SKM-1 (cell line): Measurements from ENCODE around the gene CNDP2.
A peak's percentile ranks its signal among the peaks of the same experiment; 100 is the strongest.

Experiments
- DNase-seq: peaks from one replicate; lab custom pipeline; 2025; ENCODE audit not compliant: unreplicated experiment; lab: John Stamatoyannopoulos, UW

The CNDP2 gene

DNA sequence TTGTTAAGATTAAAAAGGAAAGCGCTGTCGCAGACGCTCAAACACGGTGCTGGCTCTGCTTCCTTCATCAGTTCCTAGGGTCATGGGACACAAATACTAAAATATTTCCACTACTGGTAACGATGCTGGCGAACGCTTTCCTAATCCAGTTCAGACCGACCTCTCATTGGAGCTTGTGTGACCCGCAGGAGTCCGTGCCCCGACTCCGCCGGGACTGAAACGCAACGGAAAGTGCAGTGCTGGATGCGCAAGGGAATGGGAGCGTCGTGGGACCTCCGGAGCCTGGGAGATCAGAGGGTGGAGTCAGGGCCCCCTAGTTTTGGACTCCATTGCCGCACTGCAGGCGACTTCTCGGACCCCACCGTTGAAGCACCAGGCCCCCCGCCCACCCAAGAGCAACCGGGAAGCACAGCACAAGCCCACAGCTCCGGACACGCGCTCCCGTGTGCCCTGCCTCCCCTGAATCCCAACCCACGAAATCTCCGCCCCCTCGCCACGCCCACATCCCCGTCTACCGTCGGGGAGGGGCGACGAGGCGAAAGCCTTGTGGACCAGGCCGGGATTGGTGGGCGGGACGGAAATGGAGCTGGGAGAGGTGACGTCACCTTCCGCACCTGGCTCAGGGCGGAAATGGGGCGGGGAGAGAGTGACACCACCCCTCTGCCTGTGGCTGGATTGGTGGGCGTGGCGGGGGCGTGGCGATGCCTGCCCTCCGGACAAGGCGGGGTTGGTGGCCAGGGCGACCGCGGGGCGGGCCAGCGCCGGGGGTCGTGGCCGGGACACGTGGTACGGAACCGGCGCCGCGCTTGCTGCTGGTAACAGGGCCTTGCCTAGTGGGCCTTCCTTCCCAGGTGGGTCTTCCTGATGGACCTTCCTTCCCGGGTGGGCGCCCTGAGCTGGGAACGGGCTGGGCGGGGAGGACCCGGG is at the start of gene CNDP2:
TSS of gene CNDP2 (plus strand) at position 783 of the 927 bp plus-strand sequence. CDS start 3,611 bp downstream, outside the sequence.
- DNase-seq: peak; percentile 93

DNA sequence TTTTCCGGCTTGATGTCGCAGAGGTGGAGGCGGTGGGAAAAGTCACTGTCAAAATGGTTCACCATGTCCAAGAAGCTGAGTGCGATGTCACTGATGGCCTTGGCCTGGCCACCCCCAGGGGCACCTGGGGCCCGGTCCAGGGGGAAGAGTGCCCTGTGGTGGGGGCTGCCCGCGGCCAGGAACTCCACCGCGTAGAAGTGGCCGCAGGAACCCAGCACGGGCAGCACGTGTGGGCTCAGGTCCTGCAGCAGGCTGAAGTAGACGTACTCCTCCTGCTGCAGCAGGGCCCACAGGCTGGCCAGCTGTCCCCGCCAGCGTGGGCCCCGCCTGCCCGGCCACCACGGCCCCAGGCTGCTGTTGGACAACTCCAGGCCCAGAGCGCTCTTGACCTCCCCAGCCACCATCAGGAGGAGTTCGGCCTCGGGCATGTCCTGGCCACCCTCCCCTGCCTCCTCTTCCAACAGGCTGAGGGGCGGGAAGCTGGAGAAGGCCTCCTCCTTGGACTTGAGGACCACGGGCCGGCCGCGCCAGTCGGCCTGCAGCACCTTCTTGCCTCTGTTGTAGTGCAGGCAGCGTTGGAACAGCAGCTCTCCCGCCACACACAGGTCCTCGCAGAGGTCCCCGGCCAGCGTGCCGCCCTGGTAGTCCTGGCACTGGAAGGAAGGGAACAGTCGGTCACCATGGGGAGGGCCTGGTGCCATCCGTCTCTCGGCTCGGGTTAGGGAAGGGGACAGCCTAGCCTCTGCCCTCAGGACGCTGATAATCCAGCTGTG is 49.3 kb upstream of the CNDP2 start:
- no peak for DNase-seq

DNA sequence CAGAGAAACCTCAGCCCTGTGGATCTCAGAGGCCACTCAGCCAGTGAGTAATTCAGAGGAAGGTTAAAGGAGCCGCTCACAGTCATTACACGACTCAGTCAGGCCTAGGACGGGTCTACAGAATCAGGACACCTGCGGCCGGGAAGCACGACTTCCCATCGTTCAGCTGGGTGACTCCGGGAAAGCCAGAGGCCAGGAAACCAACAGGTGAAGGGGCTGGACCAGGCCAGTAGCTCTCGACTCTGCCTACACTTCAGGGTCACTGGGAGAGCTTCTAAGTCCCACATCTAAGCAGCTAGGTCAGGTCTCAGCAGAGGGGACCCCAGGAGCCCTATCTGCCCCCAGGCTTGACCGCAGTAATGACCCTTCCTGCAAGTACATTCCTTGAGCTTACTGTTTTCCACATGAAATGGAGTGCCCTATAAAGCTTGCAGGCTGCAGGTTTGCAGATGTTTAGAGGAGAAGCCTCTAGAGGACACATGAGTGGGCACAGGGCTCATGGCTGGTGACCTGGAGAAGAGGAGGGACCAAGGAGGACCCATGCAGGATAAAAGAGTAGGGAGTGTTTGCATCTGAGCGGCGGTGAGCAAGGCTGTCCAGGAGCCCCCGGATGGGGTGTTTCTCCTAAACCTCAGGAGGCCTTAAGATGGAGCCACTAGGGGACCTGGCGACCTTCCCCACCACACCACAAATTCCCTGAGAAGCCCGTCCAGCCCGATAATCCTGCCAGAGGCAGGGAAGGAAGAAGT is 48.6 kb upstream of the CNDP2 start:
- no peak for DNase-seq

DNA sequence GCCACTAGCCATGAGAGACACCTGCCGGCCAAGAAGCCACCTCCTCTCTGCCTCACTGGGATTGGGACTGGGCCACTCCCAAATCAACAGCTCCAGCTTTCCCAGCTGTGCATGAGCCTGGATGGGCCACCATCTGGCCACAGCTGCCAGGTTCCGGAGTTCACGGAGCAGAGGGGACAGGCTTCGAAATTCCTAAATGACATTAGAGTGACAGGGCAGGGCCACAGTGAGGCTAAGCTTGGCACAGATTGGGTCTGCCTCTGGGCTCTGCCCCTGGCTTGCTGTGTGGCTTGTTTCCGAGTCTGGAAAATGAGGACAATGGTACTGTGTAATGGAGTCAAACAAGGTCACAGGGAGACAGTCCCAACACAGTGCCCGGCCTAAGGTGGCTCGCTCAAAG is 45.5 kb upstream of the CNDP2 start:
- DNase-seq: no peak

DNA sequence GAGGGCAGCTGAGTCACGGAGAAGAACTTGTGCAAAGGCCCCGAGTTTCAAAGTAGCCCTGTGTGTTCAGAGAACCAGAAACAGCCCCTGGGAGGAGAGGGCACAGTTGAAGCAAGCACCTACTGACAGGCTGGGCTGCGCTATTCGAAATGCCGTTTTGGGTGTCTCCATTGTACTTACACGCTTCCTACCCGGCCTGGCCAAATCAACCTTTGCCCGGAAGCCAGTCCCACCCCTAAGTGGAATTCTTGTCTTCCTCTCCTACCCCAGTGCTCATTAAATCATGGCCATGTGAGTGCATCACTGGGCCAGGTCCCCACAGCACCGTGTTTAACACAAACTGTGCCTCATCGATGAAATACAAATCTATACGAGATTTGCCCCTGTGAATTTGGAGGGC is 45.0 kb upstream of the CNDP2 start:
- no peak for DNase-seq

DNA sequence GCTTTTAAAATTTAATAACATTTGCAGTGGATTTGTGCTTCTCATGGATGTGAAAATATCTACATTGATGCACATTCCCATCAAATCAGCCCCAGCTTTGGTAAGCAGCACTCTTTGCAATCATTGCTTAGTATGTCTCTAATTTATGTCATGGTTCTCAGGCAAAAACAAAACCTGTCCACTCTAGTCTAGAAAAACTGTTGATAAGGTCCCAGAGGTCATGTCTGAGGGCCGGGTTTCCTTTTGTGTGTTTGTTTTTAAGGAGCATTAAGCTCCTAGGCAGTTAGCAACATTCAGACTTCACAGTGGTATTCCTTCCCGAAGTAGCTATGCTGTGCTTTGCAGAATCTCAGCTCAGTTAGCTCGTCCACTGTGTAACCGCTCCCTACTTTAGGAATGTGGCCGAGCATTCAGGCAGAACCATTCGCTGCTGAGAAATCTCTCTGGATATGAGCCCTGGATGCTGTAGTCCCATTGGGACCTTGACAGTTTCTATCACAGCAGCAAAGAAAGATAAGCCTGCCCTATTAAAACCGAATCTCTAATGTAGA is 43.1 kb upstream of the CNDP2 start:
- no peak for DNase-seq

DNA sequence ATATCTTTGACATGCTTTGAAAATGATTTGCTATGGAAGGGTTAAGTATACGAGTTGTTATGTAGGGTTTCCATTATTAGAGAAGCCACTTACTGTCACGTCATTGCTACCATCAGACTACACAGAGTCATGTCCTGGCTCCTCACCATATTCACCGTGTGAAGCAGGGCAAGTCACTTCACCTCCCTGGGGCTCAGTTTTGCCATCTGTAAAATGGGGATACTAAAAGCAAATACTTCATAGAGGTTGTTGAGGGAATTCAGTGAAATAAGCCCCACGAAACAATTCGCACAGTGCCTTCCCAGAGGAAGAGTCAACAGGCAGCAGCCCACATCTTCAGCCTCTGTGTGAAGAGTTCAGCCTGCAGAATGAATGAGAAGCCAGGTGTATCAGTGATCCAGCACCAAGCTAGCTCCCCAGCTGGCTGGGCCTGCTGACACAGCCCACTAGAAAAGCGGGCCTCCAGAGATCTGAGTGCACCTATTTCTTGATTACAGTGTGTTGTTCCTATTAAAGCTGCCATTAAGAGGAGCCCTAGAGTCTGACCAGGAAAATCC is 42.4 kb upstream of the CNDP2 start:
- no peak for DNase-seq

DNA sequence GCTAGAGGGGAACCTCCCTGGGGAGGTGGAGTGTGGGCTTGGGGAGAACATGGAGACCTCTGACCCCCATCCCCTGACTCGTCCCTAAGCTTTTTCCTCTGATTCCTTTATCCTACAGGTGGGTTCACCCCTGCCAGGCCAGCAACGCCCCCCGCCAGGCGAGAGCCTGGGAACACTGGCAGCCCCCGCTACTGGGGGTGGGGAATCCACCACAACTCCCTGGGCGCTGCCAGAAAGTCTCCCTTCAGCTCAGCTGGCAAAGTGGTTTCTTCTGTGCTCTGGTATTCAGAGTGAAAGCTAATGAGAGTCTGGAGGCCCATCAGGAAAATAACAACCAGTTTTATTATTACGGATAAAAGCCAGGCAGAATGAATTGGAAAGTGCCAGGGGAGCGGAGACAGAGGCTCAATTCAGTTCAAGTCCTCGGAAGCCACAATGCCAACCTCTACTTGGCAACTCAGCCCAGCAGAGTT is 41.8 kb upstream of the CNDP2 start:
- DNase-seq: no peak

DNA sequence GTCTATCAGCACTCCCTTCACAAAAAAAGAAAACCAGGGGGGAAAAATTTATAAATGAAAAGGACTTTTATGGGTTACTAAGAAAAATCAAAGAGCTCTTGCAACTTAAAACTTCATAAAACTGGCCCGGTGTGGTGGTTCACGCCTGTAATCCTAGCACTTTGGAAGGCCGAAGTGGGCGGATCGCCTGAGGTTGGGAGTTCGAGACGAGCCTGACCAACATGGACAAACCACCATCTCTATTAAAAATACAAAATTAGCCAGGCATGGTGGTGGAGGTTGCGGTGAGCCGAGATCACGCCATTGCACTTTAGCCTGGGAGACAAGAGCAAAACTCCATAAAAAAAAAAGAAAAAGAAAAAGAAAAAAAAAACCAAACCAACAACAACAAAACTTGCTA is 40.8 kb upstream of the CNDP2 start:
- DNase-seq: no peak

DNA sequence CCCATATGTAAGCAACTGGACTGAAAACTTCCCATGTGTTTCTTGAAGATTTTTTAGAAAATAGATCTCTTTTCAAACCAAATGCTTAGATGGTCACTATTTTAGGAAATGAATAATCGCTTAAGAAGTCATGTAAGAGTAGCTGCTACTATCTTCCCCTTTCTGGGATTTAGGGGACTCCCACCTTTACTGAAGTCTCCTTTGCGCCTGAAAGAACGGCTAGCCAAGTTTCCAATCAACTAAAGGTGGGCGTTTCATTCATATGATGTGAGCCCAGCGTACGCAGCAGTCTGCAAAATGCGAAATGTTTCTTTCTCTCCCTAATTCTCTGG is 40.2 kb upstream of the CNDP2 start:
- no peak for DNase-seq

DNA sequence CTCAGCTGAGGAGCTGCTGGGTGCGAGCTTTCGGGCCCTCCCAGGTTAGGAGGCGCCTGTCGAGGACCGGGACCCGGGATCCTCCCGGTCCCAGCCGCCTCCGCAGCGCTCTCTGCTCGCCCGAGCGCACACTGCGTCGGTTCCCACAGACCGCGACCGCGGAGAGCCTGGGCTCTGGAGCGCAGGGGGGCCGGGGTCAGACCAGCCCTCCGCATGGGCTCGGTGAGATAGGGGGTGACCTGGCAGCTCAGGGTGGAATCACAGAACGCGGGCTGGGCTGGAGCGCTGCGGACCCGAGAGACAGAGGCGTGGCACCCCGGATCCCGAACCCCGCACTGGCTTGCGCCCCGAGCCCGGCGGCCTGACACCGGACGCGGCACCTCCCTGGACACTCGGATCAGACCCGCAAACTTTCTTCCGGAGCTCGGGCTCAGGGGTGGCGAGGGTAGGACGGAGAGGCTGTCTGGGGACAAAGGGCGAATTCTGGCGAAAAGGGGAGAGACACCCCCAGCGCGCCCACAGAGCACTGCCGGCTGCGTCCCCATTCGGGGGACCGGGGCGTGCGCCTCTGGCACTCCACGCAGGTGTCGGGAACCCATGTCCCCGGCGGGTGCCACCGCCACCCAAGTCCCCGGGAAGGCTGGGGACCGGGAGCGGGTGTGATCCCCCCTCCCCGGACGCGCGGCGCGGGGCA is 39.7 kb upstream of the CNDP2 start:
- no peak for DNase-seq

DNA sequence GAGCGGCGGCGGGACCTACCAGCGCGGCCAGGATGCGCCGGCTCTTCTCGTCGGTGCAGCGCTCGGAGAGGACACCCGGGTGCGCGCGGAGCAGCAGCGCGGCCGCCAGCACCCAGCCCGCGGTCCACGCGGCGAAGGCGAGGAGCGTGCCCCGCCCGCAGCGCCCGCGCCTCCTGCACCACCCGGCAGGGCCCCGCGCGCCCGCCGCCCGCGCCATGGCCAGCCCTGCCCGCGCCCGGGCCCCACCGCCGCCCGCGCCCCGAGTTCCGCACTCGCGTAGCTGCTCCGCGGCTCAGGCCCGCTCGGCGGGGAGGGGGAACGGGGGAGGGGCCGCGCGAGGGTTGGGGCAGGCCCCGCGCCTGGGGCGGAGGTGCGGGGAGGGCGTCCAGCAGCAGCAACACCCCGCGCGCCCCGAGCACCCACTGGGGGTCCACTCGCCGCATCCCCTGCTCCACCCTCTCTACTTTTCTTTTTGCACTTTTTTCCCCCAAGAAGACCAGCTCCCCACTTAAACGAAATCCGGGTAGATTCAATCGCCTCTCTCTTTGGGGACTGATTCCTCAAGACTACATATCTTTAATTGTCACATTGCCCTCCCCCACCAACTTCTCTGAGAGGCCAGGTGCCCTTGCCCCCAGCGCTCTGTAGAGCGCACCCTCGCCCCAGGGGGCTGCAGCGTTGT is 39.0 kb upstream of the CNDP2 start, which contains the start of gene DIPK1C:
TSS of gene DIPK1C (minus strand) at position 266 of the 682 bp plus-strand sequence. CDS start at position 217, 49 bp downstream.
- DNase-seq: no peak

DNA sequence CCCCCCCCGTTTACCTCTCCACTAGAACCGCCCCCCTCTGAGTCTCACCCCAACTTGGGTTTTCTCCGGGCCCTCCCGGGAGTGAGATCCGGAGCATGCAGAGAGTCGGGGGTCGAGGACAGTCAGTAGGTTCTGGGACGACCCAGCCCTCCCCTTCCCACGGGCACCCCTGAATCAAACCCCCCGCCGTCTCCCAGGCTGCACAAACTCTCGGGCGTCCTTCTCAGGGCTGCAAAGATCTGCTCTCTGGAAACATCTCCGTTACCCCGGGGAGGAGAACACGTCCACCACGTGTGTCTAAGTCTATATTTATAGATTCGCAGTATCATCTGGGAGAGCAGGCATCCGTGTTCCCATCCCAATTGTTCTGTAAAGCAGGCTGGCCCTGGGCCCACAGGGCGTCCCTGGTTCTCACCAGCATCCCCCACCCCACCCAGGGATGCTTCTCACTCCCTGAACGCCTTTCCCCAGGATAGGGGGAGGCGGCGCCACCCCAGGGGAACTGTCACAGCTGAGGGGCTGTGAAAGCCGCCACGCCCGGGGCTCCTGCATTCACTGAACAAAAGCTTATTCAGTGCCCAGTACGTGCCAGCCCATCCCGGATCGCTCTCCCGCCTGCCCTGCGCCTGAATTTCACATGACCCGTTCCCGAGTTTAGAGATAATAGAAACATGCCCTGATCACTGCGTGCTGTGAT is 38.3 kb upstream of the CNDP2 start:
- no peak for DNase-seq

DNA sequence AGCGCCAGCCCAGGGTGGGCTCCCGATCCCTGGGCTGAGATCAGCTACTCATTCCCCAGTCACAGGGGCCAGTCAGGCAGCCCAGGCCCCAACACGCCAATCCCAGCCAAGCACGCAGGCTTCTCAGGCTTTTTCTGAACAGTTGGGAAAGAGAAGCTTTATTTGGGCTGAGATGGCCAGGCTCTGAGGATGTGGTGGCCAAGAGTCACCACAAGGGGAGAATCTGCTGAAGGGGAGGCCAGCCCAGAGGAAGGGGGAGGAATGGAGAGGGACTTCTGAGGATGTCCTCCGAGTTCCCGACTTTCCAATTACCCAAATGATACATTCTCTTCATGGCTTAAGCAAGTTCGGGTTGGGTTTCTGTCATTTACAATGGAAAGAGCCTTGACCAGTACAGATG is 36.3 kb upstream of the CNDP2 start:
- no peak for DNase-seq

DNA sequence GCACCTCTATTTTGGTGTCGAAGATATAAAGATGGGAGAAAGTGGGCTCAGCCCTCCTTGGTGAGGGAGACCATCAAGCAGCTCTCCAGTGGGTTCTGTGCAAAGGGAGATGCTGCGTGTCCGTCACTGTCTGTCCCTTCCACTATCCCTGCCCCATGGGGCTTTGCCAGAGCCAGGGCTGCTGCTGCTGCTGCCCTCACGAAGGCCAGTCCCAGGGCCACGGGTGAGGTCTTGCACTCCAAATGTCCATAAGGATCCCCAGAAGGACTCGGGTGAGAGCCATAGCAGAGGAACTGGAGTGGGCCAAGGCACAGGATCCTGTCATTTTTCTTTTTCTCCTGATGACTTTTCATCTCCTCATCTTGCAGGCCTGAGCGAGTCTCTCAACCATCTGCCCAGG is 35.3 kb upstream of the CNDP2 start:
- no peak for DNase-seq

DNA sequence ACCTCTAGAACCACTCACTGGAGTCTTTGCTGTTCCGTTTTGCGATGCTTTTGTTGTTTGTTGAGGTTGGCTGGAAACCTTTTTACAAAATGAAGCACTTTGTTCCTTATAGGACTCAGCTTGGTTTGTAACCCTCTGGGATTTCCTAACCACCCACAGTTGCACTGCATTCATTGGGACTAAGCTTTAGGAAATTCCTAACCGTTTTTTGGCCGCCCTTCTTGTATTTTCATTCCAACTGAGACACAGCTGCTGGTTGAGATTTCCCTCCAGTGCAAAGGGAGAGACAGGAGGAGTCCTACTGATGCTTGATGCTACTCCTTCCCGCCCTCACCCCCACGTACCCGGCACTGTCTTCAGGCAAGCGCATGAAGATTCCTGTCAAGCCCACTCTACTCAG is 32.9 kb upstream of the CNDP2 start:
- no peak for DNase-seq

DNA sequence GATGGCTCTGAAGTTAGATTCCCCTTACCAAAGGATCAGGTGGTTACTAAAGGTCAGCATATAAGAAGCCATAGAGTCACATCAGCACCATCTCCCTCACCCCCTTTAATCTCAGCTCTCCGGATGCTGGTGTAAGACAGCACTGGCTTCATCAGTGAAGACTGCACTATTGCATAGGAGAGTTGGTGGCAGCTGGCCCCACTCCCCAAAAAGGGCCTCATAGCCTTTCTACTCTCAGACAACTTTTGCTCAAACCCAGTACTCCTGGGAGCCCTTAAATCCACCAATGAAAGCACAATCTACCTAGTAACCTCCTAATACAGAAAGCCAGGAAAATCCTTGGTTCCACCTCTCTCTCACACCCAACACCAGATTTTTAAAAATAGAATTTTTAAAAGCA is 32.2 kb upstream of the CNDP2 start:
- no peak for DNase-seq

DNA sequence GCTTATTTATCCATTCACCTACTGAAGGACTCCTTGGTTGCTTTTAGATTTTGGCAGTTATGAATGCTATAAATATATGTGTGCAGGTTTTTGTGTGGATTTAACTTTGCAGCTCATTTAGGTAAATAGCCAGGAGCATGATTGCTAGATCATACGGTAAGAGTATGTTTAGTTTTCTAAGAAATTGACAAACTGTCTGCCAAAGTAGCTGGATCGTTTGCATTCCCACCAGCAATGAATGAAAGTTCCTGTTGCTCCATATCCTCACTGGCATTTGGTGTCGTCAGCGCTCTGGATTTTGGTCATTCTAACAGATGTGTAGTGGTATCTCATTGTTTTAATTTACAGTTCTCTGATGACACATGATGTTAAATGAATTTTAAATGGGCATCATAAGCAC is 30.4 kb upstream of the CNDP2 start:
- DNase-seq: no peak

DNA sequence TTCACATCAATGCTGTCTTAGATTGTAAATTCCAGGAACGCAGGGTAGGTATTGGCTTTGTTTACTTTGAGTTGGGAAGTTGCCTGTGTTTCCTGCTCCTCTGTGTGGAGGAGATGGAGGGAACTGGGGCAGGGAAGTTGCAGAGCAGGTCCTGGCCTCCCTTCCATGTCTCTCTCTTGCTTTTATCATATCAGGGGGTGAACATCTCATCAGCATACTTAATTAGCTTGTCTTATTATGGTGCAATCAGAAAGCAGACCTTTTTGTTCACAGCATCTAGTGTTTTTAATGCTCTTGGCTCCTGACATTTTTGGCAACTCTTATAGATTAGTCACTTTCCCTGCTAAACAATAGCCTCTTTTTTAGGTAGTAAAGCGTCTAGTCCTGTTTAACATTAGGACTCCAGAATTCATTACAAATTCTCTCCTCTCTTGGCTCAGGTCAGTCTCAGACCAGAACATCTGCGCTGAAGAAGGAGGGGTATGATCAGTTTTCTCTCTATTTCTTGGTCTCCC is 27.6 kb upstream of the CNDP2 start:
- no peak for DNase-seq
